ENCODE data around the gene CELF4.

CELF4 gene

DNA sequence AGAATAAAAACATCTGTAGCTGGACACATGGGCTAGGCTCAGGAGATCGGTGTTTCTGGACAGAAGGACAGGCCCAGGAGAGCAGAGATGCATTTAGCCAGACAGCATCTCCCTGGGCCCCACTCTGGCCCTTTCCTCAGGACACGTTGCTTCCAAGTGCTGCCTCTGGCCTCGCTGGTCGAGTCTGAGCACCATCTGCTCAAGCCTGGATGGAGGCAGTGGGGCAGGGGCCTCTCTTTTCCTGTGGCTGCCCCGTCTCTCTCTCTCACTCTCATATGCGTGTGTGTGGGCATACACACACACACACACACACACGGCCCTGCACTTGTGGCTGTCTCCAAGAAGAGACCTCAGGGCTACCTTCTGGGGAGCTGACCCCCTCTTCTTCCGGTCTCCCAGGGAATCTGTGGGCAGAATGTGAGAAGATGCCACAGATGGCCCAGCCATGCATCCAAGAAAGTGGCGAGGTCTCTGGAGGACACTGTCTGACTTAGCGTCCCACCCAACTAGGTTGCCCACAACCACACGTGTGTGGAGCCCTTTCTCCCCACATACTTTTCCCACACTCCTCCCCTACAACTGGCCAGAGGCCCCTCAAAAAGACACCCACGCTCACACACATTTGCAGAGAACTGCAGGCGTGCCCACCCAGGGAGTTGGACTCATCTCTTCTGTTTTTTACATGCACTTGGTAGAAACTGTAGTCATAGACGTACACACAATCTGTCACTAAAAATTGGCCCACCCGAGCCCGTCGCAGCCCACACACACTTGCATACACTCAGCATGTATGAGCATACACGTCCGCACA is 19.9 kb downstream of the CELF4 start:
- Histone ChIP-seq H3K27ac (ENCODE audit: low read depth, low read length) (no peak overlapping the region), H3K4me3 (ENCODE audit: low read depth, low read length) (no peak overlapping the region), H3K36me3 (ENCODE audit: control insufficient read depth, insufficient read depth, low read length) (no peaks in the 10 kb centered on the region), H3K9me3 (ENCODE audit: control insufficient read depth, insufficient read depth, low read depth, low read length) (no peaks in the 10 kb centered on the region), H3K27me3 (ENCODE audit: control insufficient read depth, insufficient read depth, low read length) (peaks cover 16% of the 10 kb centered on the region), H3K4me1 (ENCODE audit: control insufficient read depth, insufficient read depth, low read length) (0 out of 2 replicates have a peak, but pooled peaks cover 3% of the 10 kb centered on the region), H3K9ac (ENCODE audit: low read length) (no peak overlapping the region)

DNA sequence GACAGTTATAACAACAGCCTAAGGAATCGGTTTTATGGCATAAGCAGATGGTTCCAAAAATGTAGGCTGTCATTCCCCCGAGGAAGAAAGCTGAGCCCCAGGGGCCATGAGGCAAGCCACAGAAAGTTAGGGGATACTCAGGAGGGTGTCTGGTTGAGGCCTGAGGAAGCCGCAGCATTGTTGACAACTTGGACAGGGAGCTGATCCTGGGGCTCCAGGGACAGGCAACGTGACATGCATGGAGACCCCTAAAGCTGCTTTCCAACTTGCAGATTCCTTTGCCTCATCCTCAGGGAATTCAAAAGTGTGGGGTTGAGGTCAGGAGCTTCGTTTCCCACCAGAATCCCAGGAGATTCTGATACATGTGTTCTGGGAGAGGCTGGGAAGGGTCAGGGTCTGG is 20.9 kb downstream of the CELF4 start:
- Histone ChIP-seq H3K27me3 (ENCODE audit: control insufficient read depth, insufficient read depth, low read length) (peaks cover 20% of the 10 kb centered on the region), H3K4me1 (ENCODE audit: control insufficient read depth, insufficient read depth, low read length) (0 out of 2 replicates have a peak, but pooled peaks cover 6% of the 10 kb centered on the region), H3K9me3 (ENCODE audit: control insufficient read depth, insufficient read depth, low read depth, low read length) (no peaks in the 10 kb centered on the region), H3K36me3 (ENCODE audit: control insufficient read depth, insufficient read depth, low read length) (no peaks in the 10 kb centered on the region), H3K27ac (ENCODE audit: low read depth, low read length) (no peak overlapping the region), H3K4me3 (ENCODE audit: low read depth, low read length) (no peak overlapping the region), H3K9ac (ENCODE audit: low read length) (no peak overlapping the region)

DNA sequence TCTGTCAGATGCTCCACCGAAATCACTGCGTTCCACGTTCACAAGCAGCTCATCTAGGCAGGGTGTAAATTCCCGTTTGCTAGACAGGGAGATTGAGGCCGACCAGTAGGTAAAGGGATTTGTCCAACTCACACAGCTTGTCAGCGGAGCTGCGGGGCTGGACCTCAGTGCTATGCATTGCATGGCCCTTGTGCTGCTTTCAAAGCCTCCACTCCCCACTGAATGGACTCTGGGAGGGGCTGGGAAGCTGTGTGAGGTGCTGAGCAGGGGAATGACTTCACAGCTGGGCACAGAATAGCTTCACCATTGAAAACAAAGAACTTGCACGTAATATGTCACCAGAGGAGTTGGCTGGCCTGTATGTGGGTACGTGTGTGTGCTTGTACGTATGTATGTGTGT is 21.4 kb downstream of the CELF4 start:
- peaks cover 25% of the 10 kb centered on the region for H3K27me3 ChIP-seq (ENCODE audit: control insufficient read depth, insufficient read depth, low read length)
- peaks cover 10% of the 10 kb centered on the region for H3K4me1 ChIP-seq (ENCODE audit: control insufficient read depth, insufficient read depth, low read length)
- H3K36me3 ChIP-seq (ENCODE audit: control insufficient read depth, insufficient read depth, low read length): no peaks in the 10 kb centered on the region
- no peak overlapping the region for H3K27ac ChIP-seq (ENCODE audit: low read depth, low read length)
- no peak overlapping the region for H3K9ac ChIP-seq (ENCODE audit: low read length)
- no peak overlapping the region for H3K4me3 ChIP-seq (ENCODE audit: low read depth, low read length)
- no peaks in the 10 kb centered on the region for H3K9me3 ChIP-seq (ENCODE audit: control insufficient read depth, insufficient read depth, low read depth, low read length)

DNA sequence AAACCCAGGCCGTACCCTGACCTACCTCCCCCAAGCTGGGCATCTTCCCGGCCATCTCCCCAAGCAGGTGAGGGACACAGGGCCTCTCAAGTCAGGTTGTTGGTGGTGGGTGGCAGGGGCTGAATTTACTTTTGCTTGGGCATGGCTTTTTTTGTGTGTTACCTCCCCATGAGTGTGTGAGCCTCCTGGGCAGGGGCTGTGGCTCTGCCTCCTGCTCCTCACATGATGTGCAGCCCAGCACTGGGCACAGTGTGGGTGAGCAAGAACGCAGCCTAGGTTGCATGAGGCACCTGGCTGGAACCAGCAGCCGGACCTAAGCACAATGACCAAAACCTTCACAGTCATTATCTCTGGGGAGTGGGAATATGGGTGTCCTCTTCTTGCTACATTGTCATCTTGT is 22.3 kb downstream of the CELF4 start:
- Histone ChIP-seq H3K9ac (ENCODE audit: low read length) (no peak overlapping the region), H3K4me3 (ENCODE audit: low read depth, low read length) (no peak overlapping the region), H3K27ac (ENCODE audit: low read depth, low read length) (no peak overlapping the region), H3K4me1 (ENCODE audit: control insufficient read depth, insufficient read depth, low read length) (peaks cover 17% of the 10 kb centered on the region), H3K9me3 (ENCODE audit: control insufficient read depth, insufficient read depth, low read depth, low read length) (no peaks in the 10 kb centered on the region), H3K36me3 (ENCODE audit: control insufficient read depth, insufficient read depth, low read length) (no peaks in the 10 kb centered on the region), H3K27me3 (ENCODE audit: control insufficient read depth, insufficient read depth, low read length) (peaks cover 34% of the 10 kb centered on the region)

GRCh38 chr18:37541517-37541916 is 24.1 kb downstream of the CELF4 start:
- Histone ChIP-seq H3K36me3 (ENCODE audit: control insufficient read depth, insufficient read depth, low read length) (no peaks in the 10 kb centered on the region), H3K27ac (ENCODE audit: low read depth, low read length) (no peak overlapping the region), H3K9ac (ENCODE audit: low read length) (no peak overlapping the region), H3K4me1 (ENCODE audit: control insufficient read depth, insufficient read depth, low read length) (peaks cover 28% of the 10 kb centered on the region), H3K9me3 (ENCODE audit: control insufficient read depth, insufficient read depth, low read depth, low read length) (no peaks in the 10 kb centered on the region), H3K27me3 (ENCODE audit: control insufficient read depth, insufficient read depth, low read length) (peaks cover 50% of the 10 kb centered on the region), H3K4me3 (ENCODE audit: low read depth, low read length) (no peak overlapping the region)

- Histone ChIP-seq H3K4me3 (ENCODE audit: low read depth, low read length) (no peak overlapping the region), H3K27ac (ENCODE audit: low read depth, low read length) (no peak overlapping the region), H3K9ac (ENCODE audit: low read length) (no peak overlapping the region), H3K27me3 (ENCODE audit: control insufficient read depth, insufficient read depth, low read length) (peaks cover 55% of the 10 kb centered on the region), H3K4me1 (ENCODE audit: control insufficient read depth, insufficient read depth, low read length) (peaks cover 31% of the 10 kb centered on the region), H3K9me3 (ENCODE audit: control insufficient read depth, insufficient read depth, low read depth, low read length) (no peaks in the 10 kb centered on the region), H3K36me3 (ENCODE audit: control insufficient read depth, insufficient read depth, low read length) (no peaks in the 10 kb centered on the region)
These were observed 25.0 kb downstream of the CELF4 start for GRCh38 chr18:37540424-37541138.

GRCh38 chr18:37539236-37539635 is 26.4 kb downstream of the CELF4 start:
- Histone ChIP-seq H3K27ac (ENCODE audit: low read depth, low read length) (no peak overlapping the region), H3K9ac (ENCODE audit: low read length) (no peak overlapping the region), H3K27me3 (ENCODE audit: control insufficient read depth, insufficient read depth, low read length) (peaks cover 49% of the 10 kb centered on the region), H3K9me3 (ENCODE audit: control insufficient read depth, insufficient read depth, low read depth, low read length) (no peaks in the 10 kb centered on the region), H3K36me3 (ENCODE audit: control insufficient read depth, insufficient read depth, low read length) (no peaks in the 10 kb centered on the region), H3K4me3 (ENCODE audit: low read depth, low read length) (peak overlapping the region; percentile 33; the same call in 1 of the 2 replicates), H3K4me1 (ENCODE audit: control insufficient read depth, insufficient read depth, low read length) (peaks cover 32% of the 10 kb centered on the region)

DNA sequence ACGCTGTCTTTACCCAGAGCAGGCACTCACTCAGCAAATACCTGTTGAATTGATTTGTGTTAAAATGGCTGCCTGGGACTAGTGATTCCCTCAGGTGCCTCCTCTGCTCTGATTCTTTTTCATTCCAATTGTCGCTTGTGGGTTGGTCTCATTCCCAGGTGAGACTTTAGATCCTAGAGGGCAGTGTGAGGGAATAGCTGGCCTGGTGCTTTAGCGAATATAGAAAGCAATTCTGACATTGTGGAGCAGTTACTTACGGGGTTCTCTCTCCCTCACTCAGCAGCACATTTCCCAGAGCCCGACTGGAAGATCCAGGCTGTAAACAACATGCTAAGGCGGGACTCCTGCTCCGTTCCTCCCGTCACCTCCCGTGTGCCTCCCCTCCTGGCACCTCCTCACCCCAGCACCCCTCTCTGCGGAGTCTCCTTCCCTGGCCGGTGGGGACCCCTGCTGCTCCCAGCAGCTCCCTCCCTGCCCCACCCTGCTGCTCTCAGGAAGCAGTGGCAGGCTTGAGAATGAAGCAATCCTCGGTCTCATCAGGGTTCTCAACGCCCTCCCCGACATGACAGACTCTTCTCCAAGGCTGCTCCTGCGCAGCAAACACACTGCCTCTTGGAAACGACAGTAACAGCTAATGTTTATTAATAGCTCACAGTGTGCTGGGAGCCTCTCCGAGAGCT is 26.9 kb downstream of the CELF4 start:
- Histone ChIP-seq H3K36me3 (ENCODE audit: control insufficient read depth, insufficient read depth, low read length) (no peaks in the 10 kb centered on the region), H3K27ac (ENCODE audit: low read depth, low read length) (no peak overlapping the region), H3K27me3 (ENCODE audit: control insufficient read depth, insufficient read depth, low read length) (peaks cover 48% of the 10 kb centered on the region), H3K4me1 (ENCODE audit: control insufficient read depth, insufficient read depth, low read length) (peaks cover 33% of the 10 kb centered on the region), H3K9me3 (ENCODE audit: control insufficient read depth, insufficient read depth, low read depth, low read length) (no peaks in the 10 kb centered on the region), H3K4me3 (ENCODE audit: low read depth, low read length) (peak overlapping the region; percentile 33), H3K9ac (ENCODE audit: low read length) (no peak overlapping the region)

- H3K9ac ChIP-seq (ENCODE audit: low read length): no peak overlapping the region
- H3K27me3 ChIP-seq (ENCODE audit: control insufficient read depth, insufficient read depth, low read length): peaks cover 45% of the 10 kb centered on the region
- H3K27ac ChIP-seq (ENCODE audit: low read depth, low read length): no peak overlapping the region
- H3K4me3 ChIP-seq (ENCODE audit: low read depth, low read length): peak overlapping the region; percentile 33
- no peaks in the 10 kb centered on the region for H3K36me3 ChIP-seq (ENCODE audit: control insufficient read depth, insufficient read depth, low read length)
- H3K9me3 ChIP-seq (ENCODE audit: control insufficient read depth, insufficient read depth, low read depth, low read length): no peaks in the 10 kb centered on the region
- H3K4me1 ChIP-seq (ENCODE audit: control insufficient read depth, insufficient read depth, low read length): peaks cover 33% of the 10 kb centered on the region
These were observed 27.6 kb downstream of the CELF4 start for GRCh38 chr18:37537868-37538525.

DNA sequence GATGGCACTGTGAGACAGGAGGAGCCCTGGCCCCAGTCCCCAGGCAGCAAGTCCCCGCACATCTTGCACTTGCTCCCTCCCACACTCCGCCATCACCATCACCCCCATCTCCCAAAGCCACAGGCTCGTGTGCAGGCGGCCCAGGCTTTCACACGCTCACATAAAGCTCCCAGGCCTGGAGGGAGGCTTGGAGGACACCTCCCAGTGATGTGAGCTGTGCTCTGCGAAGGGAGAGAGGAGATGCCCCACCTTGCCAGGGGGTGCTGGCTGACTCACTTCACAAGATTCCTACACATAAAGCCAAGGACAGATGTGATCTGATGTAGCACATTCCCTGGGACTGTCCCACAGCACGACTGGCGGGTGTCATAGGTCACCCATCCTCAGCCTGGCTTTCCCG is 28.9 kb downstream of the CELF4 start:
- H3K4me1 ChIP-seq (ENCODE audit: control insufficient read depth, insufficient read depth, low read length): peaks cover 33% of the 10 kb centered on the region
- H3K9ac ChIP-seq (ENCODE audit: low read length): no peak overlapping the region
- peaks cover 46% of the 10 kb centered on the region for H3K27me3 ChIP-seq (ENCODE audit: control insufficient read depth, insufficient read depth, low read length)
- no peak overlapping the region for H3K4me3 ChIP-seq (ENCODE audit: low read depth, low read length)
- H3K9me3 ChIP-seq (ENCODE audit: control insufficient read depth, insufficient read depth, low read depth, low read length): no peaks in the 10 kb centered on the region
- no peaks in the 10 kb centered on the region for H3K36me3 ChIP-seq (ENCODE audit: control insufficient read depth, insufficient read depth, low read length)
- H3K27ac ChIP-seq (ENCODE audit: low read depth, low read length): no peak overlapping the region

All from HUES6 (cell line).